HFFc6 (cell line): Measurements from ENCODE around the gene CERCAM. TPM values are rescaled to one million over a fixed set of nuclear protein-coding genes. Genes with fewer than 3 reads are reported as not detected.
"Not testable (repeated sequence)": the region's sequence is repeated elsewhere in the genome, so short reads cannot be mapped to it uniquely, and the experiment has no call there.

Source experiments
- DNase-seq: peaks from one replicate; pipeline ENCODE4 v3.0.0-alpha.2; 2018
- H3K27ac Mint-ChIP-seq: 2 replicates; pipeline ENCODE4 v1.8.0; 2020; ENCODE audit warnings: mild to moderate bottlenecking, mixed read lengths
- H3K27me3 Mint-ChIP-seq: 2 replicates; pipeline ENCODE4 v1.8.0; 2021; ENCODE audit warnings: mild to moderate bottlenecking, moderate library complexity, mixed read lengths; ENCODE audit not compliant: insufficient read depth
- H3K36me3 Mint-ChIP-seq: 2 replicates; pipeline ENCODE4 v1.8.0; 2021; ENCODE audit warnings: low read depth, mixed read lengths
- H3K4me1 Mint-ChIP-seq: 2 replicates; pipeline ENCODE4 v1.8.0; 2020; ENCODE audit warnings: low read depth, mixed read lengths
- H3K4me3 Mint-ChIP-seq: 2 replicates; pipeline ENCODE4 v1.8.0; 2020; ENCODE audit warnings: mild to moderate bottlenecking, moderate library complexity, mixed read lengths
- H3K9me3 Mint-ChIP-seq: 2 replicates; pipeline ENCODE4 v1.8.0; 2020; ENCODE audit warnings: mild to moderate bottlenecking, mixed read lengths
- total RNA-seq, 6 experiments: library from RNA; stranded (reverse); fragmentation: NEBNext Ultra II Directional; extraction: Animal tissue kit (Norgen Biotek cat#: 25700); gene quantifications; 2 replicates in 1 of 6; 3 replicates in 5 of 6; pipeline ENCODE4 v1.2.3, GENCODE V29; 2021
- TF ChIP-seq, protein P1 (sequence below): fragments of 200-600 bp; sonication (generic); IDR thresholded peaks from 2 replicates; pipeline ENCODE4 v1.5.0; 2021; ENCODE audit warnings: antibody characterized with exemption, mild to moderate bottlenecking

Gene CERCAM
- total RNA-seq, 6 experiments from 2014 or later: 125 to 172 (median 136) TPM

DNA sequence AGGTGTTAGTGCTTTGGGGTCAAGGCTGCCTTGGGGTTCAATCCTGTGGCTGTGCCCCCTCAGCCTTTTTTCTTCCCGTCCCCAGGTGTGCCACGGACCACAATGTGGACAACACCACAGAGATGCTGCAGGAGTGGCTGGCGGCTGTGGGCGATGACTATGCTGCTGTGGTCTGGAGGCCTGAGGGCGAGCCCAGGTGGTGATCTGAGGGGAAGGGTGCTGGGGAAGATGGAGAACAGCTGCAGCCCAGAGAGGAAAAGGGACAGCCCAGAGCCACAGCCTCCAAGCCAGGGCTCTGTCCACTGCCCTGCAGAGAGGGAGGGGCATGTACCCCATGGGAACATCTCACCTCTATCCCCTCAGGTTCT, 2.1 kb downstream of the CERCAM start:
- Mint-ChIP-seq H3K36me3 (peaks cover 12% of the 10 kb centered on the region), H3K9me3 (no peaks in the 10 kb centered on the region), H3K4me1 (peaks cover 31% of the 10 kb centered on the region), H3K27me3 (no peaks in the 10 kb centered on the region; the same call in none of the 2 replicates), H3K4me3 (peak overlapping the region; percentile 15; the same call in 1 of the 2 replicates), H3K27ac (peak overlapping the region; percentile 29; the same call in 1 of the 2 replicates)
- TF ChIP-seq, protein P1, sequence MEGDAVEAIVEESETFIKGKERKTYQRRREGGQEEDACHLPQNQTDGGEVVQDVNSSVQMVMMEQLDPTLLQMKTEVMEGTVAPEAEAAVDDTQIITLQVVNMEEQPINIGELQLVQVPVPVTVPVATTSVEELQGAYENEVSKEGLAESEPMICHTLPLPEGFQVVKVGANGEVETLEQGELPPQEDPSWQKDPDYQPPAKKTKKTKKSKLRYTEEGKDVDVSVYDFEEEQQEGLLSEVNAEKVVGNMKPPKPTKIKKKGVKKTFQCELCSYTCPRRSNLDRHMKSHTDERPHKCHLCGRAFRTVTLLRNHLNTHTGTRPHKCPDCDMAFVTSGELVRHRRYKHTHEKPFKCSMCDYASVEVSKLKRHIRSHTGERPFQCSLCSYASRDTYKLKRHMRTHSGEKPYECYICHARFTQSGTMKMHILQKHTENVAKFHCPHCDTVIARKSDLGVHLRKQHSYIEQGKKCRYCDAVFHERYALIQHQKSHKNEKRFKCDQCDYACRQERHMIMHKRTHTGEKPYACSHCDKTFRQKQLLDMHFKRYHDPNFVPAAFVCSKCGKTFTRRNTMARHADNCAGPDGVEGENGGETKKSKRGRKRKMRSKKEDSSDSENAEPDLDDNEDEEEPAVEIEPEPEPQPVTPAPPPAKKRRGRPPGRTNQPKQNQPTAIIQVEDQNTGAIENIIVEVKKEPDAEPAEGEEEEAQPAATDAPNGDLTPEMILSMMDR: no peak
- no peak for DNase-seq

DNA sequence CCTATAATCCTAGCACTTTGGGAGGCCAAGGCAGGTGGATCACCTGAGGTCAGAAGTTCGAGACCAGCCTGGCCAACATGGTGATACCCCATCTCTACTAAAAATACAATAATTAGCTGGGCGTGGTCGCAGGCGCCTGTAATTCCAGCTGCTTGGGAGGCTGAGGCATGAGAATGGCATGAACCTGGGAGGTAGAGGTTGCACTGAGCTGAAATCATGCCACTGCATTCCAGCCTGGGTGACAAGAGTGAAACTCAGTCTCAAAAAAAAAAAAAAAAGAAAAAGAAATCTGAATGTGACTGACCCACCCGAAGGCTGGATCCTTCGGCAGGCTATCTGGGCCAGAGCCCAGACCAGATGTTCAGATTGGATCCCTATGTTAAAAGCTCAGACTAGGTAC, 2.7 kb downstream of the CERCAM start:
- Mint-ChIP-seq H3K27ac (peak overlapping the region; percentile 29), H3K36me3 (peaks cover 12% of the 10 kb centered on the region), H3K4me1 (peaks cover 31% of the 10 kb centered on the region)
- not testable (repeated sequence) for H3K4me3 Mint-ChIP-seq, DNase-seq, H3K9me3 Mint-ChIP-seq, H3K27me3 Mint-ChIP-seq

DNA sequence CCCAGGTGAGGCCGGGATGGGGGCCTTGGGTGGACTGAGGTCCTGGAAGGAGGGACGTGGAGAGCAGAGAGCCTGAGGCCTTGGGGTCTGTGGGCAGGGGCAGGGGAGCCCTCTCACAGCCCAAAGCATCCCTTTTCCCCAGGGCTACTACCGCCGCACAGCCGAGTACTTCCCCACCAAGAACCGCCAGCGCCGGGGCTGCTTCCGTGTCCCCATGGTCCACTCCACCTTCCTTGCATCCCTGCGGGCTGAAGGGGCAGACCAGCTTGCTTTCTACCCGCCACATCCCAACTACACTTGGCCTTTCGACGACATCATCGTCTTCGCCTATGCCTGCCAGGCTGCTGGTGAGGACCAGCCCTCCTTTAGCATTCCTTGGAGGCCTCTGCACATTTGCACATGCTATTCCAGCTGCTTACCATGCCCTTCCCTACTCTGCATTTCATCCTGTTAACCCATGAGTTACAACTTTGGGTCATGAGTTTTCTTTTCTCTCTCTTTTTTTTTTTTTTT, 3.7 kb downstream of the CERCAM start:
- TF ChIP-seq, protein P1: no peak
- Mint-ChIP-seq H3K27ac (no peak overlapping the region), H3K36me3 (peaks cover 12% of the 10 kb centered on the region), H3K9me3 (no peaks in the 10 kb centered on the region), H3K4me3 (no peak overlapping the region), H3K27me3 (no peaks in the 10 kb centered on the region; the same call in none of the 2 replicates), H3K4me1 (peaks cover 33% of the 10 kb centered on the region)
- DNase-seq: no peak

DNA sequence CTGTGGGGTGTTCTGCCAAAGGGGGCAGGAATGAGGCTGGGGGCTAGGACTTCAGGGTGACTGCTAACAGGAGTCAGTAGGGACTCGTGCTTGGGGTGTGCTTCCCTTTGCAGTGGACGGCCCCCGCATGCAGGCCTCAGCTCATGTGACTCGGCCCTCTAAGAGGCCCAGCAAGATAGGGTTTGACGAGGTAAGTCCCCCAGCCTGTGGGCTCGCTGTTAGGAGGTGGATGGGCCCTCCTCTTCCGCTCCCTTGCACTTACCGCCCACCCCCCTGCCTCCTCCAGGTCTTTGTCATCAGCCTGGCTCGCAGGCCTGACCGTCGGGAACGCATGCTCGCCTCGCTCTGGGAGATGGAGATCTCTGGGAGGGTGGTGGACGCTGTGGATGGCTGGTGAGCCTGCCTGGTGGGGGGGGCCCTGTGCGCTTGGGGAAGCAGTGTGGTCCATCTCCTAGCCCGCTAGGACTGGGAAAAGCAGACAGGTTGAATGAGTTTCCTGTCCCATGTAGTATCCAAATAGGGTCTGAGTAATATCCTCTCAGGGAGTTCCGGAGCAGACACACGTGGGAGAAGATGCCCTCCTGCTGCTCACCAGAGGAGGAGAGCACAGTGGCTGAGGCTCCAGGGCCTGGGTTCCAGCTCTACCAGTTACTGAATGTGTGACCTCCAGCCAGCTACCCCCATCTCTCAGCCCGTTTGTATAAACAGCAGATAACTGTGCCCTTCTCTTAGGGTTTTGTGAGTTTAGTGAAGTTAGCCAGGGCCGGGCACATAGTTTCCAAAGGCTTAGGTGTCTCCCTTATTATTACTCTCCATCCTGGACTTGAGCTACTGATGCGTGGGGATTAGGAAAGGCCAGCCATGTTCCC, 8.2 kb downstream of the CERCAM start:
- no peak for DNase-seq
- H3K4me3 Mint-ChIP-seq: no peak overlapping the region
- no peaks in the 10 kb centered on the region; the same call in none of the 2 replicates for H3K27me3 Mint-ChIP-seq
- peaks cover 6% of the 10 kb centered on the region; the same call in 1 of the 2 replicates for H3K36me3 Mint-ChIP-seq
- peak overlapping the region; percentile 54 for H3K27ac Mint-ChIP-seq
- H3K9me3 Mint-ChIP-seq: no peaks in the 10 kb centered on the region
- H3K4me1 Mint-ChIP-seq: peaks cover 7% of the 10 kb centered on the region
- TF ChIP-seq, protein P1: peak; percentile 26; the same call in 1 of the 2 replicates

DNA sequence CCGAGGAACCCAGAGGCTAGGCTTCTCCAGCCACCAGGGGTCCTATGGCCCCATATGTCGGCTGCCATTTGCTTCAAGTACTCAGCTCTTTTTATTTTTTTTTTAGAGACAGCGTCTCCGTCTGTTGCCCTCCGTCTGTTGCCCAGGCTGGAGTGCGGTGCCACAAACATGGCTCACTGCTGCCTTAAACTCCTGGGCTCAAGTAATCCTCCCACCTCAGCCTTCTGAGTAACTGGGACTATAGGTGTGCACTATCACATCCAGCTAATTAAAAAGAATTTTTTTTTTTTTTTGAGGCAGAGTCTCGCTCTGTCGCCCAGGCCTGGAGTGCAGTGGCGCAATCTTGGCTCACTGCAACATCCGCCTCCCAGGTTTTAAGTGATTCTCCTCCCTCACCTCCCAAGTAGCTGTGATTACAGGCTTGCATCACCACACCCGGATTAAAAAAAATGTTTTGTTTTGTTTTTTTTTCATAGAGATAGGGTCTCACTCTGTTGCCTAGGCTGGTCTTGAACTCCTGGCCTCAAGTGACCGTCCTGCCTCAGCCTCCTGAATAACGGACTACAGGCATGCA, 8.9 kb downstream of the CERCAM start:
- DNase-seq: no peak
- Mint-ChIP-seq H3K9me3 (no peaks in the 10 kb centered on the region), H3K36me3 (peaks cover 2% of the 10 kb centered on the region; the same call in 1 of the 2 replicates), H3K4me3 (no peak overlapping the region), H3K27ac (no peak overlapping the region), H3K27me3 (no peaks in the 10 kb centered on the region; the same call in none of the 2 replicates), H3K4me1 (peaks cover 7% of the 10 kb centered on the region)
- TF ChIP-seq, protein P1: no peak

DNA sequence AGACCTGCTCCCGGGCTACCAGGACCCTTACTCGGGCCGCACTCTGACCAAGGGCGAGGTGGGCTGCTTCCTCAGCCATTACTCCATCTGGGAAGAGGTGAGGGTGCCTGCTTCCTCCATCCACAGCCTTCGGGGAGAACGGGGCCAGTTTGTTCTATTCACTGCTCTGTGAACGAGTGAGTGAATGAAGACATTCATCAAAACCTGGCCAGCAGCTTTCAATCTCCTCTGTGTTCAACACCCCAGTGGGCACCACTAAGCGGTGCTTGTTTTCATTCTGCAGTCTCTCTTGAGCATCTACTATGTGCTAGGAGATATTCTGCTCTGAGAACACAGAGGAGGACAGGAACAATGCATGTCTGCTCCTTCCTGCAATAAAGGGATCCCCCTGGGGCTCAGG, 10.6 kb downstream of the CERCAM start:
- DNase-seq: no peak
- H3K4me1 Mint-ChIP-seq: peaks cover 7% of the 10 kb centered on the region
- no peak overlapping the region for H3K27ac Mint-ChIP-seq
- H3K4me3 Mint-ChIP-seq: no peak overlapping the region
- TF ChIP-seq, protein P1: no peak
- no peaks in the 10 kb centered on the region; the same call in none of the 2 replicates for H3K27me3 Mint-ChIP-seq
- H3K9me3 Mint-ChIP-seq: no peaks in the 10 kb centered on the region
- H3K36me3 Mint-ChIP-seq: no peaks in the 10 kb centered on the region
